IgD-negative memory B cell (primary cell): Measurements from ENCODE around the gene UVSSA. TPM values are rescaled to one million over a fixed set of nuclear protein-coding genes. Genes with fewer than 3 reads are reported as not detected.
"Not testable (repeated sequence)": the region's sequence is repeated elsewhere in the genome, so short reads cannot be mapped to it uniquely, and the experiment has no call there.

Experiments used
- H3K27ac Mint-ChIP-seq, 3 donors: one replicate each; pipeline ENCODE4 v1.8.0; 2020 to 2022; ENCODE audit warnings: mild to moderate bottlenecking in 3 of 3, mixed read lengths in 3 of 3, moderate library complexity in 1 of 3
- H3K27me3 Mint-ChIP-seq: one replicate; pipeline ENCODE4 v1.8.0; 2021; ENCODE audit warnings: mixed read lengths
- H3K36me3 Mint-ChIP-seq: one replicate; pipeline ENCODE4 v1.8.0; 2020; ENCODE audit warnings: mild to moderate bottlenecking, mixed read lengths
- H3K4me1 Mint-ChIP-seq, 3 donors: one replicate each; pipeline ENCODE4 v1.8.0; 2020 to 2022; ENCODE audit warnings: mixed read lengths in 3 of 3, mild to moderate bottlenecking in 1 of 3
- H3K4me3 Mint-ChIP-seq, 4 donors: one replicate each; pipeline ENCODE4 v1.8.0; 2020 to 2022; ENCODE audit warnings: mild to moderate bottlenecking in 4 of 4, mixed read lengths in 4 of 4, moderate library complexity in 3 of 4
- H3K9me3 Mint-ChIP-seq, 3 donors: one replicate each; pipeline ENCODE4 v1.8.0; 2020 to 2021; ENCODE audit warnings: mixed read lengths in 3 of 3, mild to moderate bottlenecking in 1 of 3
- polyA plus RNA-seq: library from polyadenylated mRNA; unstranded; fragments of 300-500 nt; fragmentation: Illumina TruSeq; gene quantifications from one replicate; pipeline ENCODE4 v1.2.3, GENCODE V29; 2021

UVSSA gene
- polyA plus RNA-seq, 1 donor from 2014 or later: 9.5 TPM

GRCh38 chr4:1333851-1334578 is 13.0 kb upstream of the UVSSA start:
- not testable (repeated sequence) for H3K27me3 Mint-ChIP-seq, H3K36me3 Mint-ChIP-seq, H3K4me3 Mint-ChIP-seq, H3K27ac Mint-ChIP-seq, H3K9me3 Mint-ChIP-seq, H3K4me1 Mint-ChIP-seq

DNA sequence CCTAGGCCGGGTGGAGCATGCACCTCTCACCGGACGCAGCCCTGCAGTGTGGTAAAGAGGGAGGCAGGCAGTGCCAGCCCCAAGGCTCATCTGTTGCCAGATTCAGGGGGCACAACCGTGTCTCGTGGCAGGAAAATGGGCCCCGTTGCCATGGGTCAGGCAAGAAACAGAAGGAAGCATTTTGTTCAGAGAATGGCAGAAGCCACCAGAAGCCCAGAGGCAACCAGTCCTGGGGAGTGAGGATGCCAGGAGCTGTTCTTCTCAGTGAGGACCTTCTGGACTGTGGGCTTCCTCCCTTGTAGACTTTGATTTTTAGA is 12.5 kb upstream of the UVSSA start:
- no peak overlapping the region for H3K27ac Mint-ChIP-seq
- no peaks in the 10 kb centered on the region for H3K9me3 Mint-ChIP-seq
- H3K4me3 Mint-ChIP-seq: no peak overlapping the region
- peaks cover 7% of the 10 kb centered on the region for H3K36me3 Mint-ChIP-seq
- no peaks in the 10 kb centered on the region for H3K27me3 Mint-ChIP-seq
- peaks cover 0 to 2% (median 1%) of the 10 kb centered on the region in 3 donors for H3K4me1 Mint-ChIP-seq

DNA sequence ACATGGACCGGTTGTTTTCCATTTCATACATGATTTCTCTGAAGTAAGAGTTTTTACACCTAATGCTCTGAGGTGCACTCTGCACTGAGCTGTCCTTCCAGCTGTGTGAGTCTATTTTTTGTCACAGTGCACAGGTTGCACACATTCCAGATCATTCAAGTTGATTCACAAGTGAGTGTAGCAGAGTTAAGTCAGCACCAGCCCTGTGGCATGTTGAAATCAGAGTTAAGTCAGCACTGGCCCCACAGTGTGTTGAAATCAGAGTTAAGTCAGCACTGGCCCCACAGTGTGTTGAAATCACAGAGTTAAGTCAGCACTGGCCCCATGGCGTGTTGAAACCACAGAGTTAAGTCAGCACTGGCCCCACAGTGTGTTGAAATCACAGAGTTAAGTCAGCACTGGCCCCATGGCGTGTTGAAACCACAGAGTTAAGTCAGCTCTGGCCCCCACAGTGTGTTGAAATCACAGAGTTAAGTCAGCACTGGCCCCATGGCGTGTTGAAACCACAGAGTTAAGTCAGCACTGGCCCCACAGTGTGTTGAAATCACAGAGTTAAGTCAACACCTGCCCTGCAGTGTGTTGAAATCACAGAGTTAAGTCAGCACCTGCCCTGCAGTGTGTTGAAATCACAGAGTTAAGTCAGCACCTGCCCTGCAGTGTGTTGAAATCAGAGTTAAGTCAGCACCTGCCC is 11.7 kb upstream of the UVSSA start:
- H3K4me3 Mint-ChIP-seq: not testable (repeated sequence)

DNA sequence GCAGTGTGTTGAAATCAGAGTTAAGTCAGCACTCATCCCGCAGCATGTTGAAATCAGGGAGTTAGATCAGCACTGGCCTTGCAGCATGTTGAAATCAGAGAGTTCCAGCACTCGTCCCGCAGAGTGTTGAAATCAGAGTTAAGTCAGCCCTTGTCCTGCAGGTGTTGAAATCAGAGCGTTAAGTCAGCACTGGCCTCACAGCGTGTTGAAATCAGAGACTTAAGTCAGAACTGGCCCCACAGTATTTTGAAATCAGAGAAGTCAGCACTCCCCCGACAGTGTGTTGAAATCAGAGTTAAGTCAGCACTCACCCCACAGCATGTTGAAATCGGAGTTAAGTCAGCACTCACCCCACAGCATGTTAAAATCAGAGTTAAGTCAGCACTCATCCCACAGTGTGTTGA is 10.9 kb upstream of the UVSSA start:
- H3K4me1 Mint-ChIP-seq: peaks cover 0 to 2% (median 1%) of the 10 kb centered on the region in 3 donors
- peaks cover 7% of the 10 kb centered on the region for H3K36me3 Mint-ChIP-seq
- no peak overlapping the region for H3K4me3 Mint-ChIP-seq
- no peaks in the 10 kb centered on the region for H3K9me3 Mint-ChIP-seq
- no peaks in the 10 kb centered on the region for H3K27me3 Mint-ChIP-seq
- no peak overlapping the region for H3K27ac Mint-ChIP-seq

More for the DNA sequence above, 11.7 kb upstream of the UVSSA start:
- H3K4me1 Mint-ChIP-seq, H3K27me3 Mint-ChIP-seq, H3K9me3 Mint-ChIP-seq, H3K27ac Mint-ChIP-seq, H3K36me3 Mint-ChIP-seq: not testable (repeated sequence)

- H3K4me3 Mint-ChIP-seq: no peak overlapping the region
Observed at GRCh38 chr4:1337376-1337831, 9.6 kb upstream of the UVSSA start.

GRCh38 chr4:1337951-1338751 is 8.9 kb upstream of the UVSSA start:
- Mint-ChIP-seq H3K4me3 (no peak overlapping the region), H3K27ac (peak overlapping the region in 1 of 3 donors; percentile 85), H3K36me3 (peaks cover 7% of the 10 kb centered on the region), H3K9me3 (no peaks in the 10 kb centered on the region), H3K27me3 (no peaks in the 10 kb centered on the region), H3K4me1 (no peaks in the 10 kb centered on the region)

More at GRCh38 chr4:1337376-1337831, 9.6 kb upstream of the UVSSA start:
- no peaks in the 10 kb centered on the region for H3K4me1 Mint-ChIP-seq
- no peaks in the 10 kb centered on the region for H3K9me3 Mint-ChIP-seq
- H3K36me3 Mint-ChIP-seq: peaks cover 7% of the 10 kb centered on the region
- H3K27ac Mint-ChIP-seq: peak overlapping the region in 1 of 3 donors; percentile 85
- no peaks in the 10 kb centered on the region for H3K27me3 Mint-ChIP-seq

DNA sequence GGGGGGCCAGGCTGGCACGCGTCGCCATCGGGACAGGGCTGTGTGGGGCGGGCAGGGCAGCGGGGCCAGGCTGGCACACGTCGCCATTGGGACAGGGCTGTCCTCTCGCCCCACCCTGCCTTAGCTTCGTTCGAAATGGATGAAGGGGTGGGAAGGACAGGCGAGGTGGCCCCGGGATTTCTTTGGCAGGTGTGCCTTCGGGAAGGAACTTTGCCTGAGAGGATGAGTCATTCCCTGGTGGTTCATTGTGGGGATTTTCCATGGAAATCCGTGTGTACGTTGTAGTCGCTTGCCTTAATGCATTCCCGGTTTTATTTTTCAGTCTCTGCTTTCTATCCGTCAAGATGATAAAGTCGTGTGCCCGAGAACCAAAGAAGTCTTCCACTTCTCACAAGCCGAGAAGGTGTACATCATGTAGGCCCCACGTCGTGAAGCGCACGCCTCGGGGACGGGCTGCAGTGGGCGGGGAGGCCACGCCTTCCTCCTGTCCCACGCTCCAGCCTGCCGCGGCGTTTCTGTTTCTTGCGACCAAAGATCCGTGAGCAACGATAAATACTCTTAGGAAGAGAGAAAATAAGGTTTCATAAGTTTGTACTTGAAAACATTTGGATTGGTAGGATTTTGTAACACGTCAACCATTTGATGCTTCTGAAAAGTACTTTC is 8.1 kb upstream of the UVSSA start:
- H3K36me3 Mint-ChIP-seq: peaks cover 7% of the 10 kb centered on the region
- H3K4me3 Mint-ChIP-seq: no peak overlapping the region
- no peaks in the 10 kb centered on the region for H3K27me3 Mint-ChIP-seq
- H3K4me1 Mint-ChIP-seq: no peaks in the 10 kb centered on the region
- H3K9me3 Mint-ChIP-seq: no peaks in the 10 kb centered on the region
- no peak overlapping the region for H3K27ac Mint-ChIP-seq

DNA sequence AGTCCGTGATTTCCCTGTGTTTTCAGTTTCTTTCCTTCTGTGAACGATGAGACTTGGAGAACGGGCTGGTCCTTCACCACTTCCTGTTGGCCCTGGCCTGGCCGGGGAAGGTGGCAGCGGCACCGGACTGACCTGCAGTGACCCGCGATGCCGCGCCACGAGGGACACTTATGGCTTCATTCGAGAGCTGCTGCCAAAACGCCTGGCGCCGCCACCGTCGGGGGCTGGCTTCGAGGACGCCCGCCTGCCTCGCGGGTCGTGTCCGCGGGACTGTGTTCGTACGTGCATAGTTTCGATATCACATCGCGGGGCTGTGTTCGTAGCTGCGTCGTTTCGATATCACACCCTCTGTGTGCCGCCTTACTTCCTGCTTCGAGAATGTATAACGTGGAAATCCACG is 7.5 kb upstream of the UVSSA start:
- Mint-ChIP-seq H3K4me3 (no peak overlapping the region), H3K36me3 (peaks cover 7% of the 10 kb centered on the region), H3K9me3 (no peaks in the 10 kb centered on the region), H3K27ac (no peak overlapping the region), H3K4me1 (peaks cover 0 to under 1% (median under 1%) of the 10 kb centered on the region in 3 donors), H3K27me3 (no peaks in the 10 kb centered on the region)

- H3K27ac Mint-ChIP-seq: peak overlapping the region in 1 of 3 donors; percentile 52
- peaks cover 7% of the 10 kb centered on the region for H3K36me3 Mint-ChIP-seq
- H3K4me1 Mint-ChIP-seq: peaks cover 0 to 6% (median 2%) of the 10 kb centered on the region in 3 donors
- no peak overlapping the region for H3K4me3 Mint-ChIP-seq
- no peaks in the 10 kb centered on the region for H3K27me3 Mint-ChIP-seq
- no peaks in the 10 kb centered on the region for H3K9me3 Mint-ChIP-seq
Observed at GRCh38 chr4:1340181-1340747, 6.7 kb upstream of the UVSSA start.

GRCh38 chr4:1340861-1341260 is 6.1 kb upstream of the UVSSA start:
- Mint-ChIP-seq H3K36me3 (peaks cover 7% of the 10 kb centered on the region), H3K4me1 (peaks cover 4 to 9% (median 5%) of the 10 kb centered on the region in 3 donors), H3K9me3 (no peaks in the 10 kb centered on the region), H3K27ac (peak overlapping the region in 1 of 3 donors; percentile 52), H3K4me3 (no peak overlapping the region), H3K27me3 (no peaks in the 10 kb centered on the region)

DNA sequence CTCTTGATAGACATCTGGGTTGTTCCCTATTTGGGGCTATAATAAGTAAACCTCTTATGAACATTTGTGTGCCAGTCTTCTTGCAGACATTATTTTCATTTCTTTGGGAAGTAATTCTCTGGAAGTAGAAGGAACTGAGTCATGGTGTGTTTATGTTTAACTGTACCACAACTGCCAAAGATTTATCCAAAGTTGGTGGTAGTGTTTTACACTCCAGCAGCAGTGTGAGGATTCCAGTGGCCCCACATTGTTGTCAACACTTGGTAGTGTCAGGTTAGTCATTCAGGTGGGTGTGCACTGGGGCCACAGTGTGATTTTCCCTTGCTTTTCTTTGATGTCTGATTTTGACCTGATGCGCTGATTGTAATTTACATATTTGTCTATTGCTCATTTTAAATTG is 5.0 kb upstream of the UVSSA start:
- H3K4me1 Mint-ChIP-seq: peaks cover 6 to 10% (median 9%) of the 10 kb centered on the region in 3 donors
- no peak overlapping the region for H3K27ac Mint-ChIP-seq
- H3K4me3 Mint-ChIP-seq: no peak overlapping the region
- H3K36me3 Mint-ChIP-seq: peaks cover 4% of the 10 kb centered on the region
- H3K9me3 Mint-ChIP-seq: no peaks in the 10 kb centered on the region
- no peaks in the 10 kb centered on the region for H3K27me3 Mint-ChIP-seq

DNA sequence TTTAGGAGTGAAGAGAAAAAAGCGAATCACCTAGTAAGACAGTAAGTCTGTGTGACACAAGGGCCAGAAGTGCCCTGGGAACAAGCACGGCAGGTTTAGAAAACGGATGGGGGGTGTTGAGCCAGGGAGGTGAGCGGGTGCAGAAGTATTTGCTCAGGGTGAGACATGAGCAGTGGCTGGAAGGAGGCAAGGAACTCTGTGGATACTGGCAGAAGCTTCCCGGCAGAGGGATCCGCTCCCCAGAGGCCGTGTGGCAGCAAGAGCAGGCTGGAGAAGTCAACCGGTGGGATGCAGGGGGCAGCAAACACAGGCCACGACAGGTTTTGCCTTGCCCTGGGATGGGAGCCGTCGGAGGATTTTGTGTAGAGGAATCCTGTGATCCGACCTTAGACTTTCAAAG is 2.3 kb upstream of the UVSSA start:
- Mint-ChIP-seq H3K9me3 (no peaks in the 10 kb centered on the region), H3K4me1 (peaks cover 6 to 21% (median 16%) of the 10 kb centered on the region in 3 donors), H3K27me3 (no peaks in the 10 kb centered on the region), H3K27ac (peak overlapping the region in 2 of 3 donors; percentile 16 to 94), H3K4me3 (peak overlapping the region; percentile 59 to 97 (median 88)), H3K36me3 (peaks cover 2% of the 10 kb centered on the region)

DNA sequence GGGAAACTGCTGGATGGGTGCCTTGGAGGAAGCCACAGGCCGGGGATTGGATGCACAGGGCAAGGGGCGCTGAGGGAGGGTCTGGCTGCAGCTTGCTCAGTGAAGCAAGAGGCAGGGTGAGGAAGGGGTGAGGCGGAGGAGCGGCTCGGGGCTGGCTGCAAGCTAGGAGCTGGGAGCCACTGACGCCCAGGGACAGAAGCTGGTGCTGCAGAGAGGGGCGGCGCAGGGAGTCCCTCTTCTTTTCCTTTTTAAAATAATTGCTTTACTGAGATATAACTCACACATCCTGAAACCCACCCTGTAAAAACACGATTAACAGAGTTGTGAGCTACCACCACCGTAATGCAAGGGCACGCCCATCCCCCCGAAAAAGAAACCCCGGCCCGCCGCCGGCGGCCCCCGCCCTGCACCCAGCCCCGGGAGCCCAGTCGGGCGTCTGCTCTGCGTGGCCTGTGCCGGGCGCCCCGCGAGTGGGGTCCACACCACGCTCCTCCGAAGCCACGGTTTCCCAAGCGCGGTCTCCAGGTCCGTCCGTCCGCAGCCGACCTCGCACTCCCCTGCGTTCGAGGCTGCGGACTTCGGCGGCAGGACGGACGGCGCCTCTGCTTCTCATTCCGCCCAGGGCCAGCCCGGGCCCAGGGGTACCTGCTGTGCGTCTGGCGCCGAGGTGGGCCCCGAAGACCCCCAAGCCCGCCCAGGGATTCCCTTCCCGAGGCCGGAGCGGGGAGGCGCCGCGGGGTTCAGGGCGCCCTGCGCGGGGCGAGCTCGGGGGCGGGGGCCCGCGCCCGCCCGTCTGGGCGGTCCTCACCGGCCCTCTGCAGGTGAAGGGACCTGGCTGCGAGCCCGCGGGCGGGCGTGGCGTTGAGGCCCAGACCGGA is 866 bp upstream of the UVSSA start:
- Mint-ChIP-seq H3K4me3 (peak overlapping the region; percentile 89 to 97 (median 94)), H3K4me1 (peaks cover 6 to 23% (median 17%) of the 10 kb centered on the region in 3 donors), H3K9me3 (no peaks in the 10 kb centered on the region), H3K27me3 (no peaks in the 10 kb centered on the region), H3K36me3 (peaks cover 2% of the 10 kb centered on the region), H3K27ac (peak overlapping the region; percentile 84 to 94 (median 90))
